ENCODE results near the gene KRT36.

Gene KRT36

GRCh38 chr17:41500131-41500911 is 10.6 kb upstream of the KRT36 start:
- no peak for DNase-seq (ENCODE audit: low read depth in 2 of 2)

GRCh38 chr17:41499714-41500113 is 10.0 kb upstream of the KRT36 start:
- no peak for DNase-seq (ENCODE audit: low read depth in 2 of 2)

- no peak for DNase-seq (ENCODE audit: low read depth in 2 of 2)
Observed at GRCh38 chr17:41498276-41498675, 8.6 kb upstream of the KRT36 start.

- peak; percentile 53 to 78 for DNase-seq (ENCODE audit: low read depth in 2 of 2)
Observed at GRCh38 chr17:41496803-41497484, 7.2 kb upstream of the KRT36 start.

- no peak for DNase-seq (ENCODE audit: low read depth in 2 of 2)
Observed at GRCh38 chr17:41494524-41494923, 4.8 kb upstream of the KRT36 start.

- DNase-seq (ENCODE audit: low read depth in 2 of 2) = no peak
Observed at GRCh38 chr17:41492771-41493170, 3.1 kb upstream of the KRT36 start.

- no peak for DNase-seq (ENCODE audit: low read depth in 2 of 2)
Observed at GRCh38 chr17:41492351-41492750, 2.6 kb upstream of the KRT36 start.

GRCh38 chr17:41491476-41491875 is 1.8 kb upstream of the KRT36 start:
- DNase-seq (ENCODE audit: low read depth in 2 of 2) = no peak

GRCh38 chr17:41490000-41490990 is 585 bp upstream of the KRT36 start:
- no peak for DNase-seq (ENCODE audit: low read depth in 2 of 2)

- peak; percentile 25 to 38 for DNase-seq (ENCODE audit: low read depth in 2 of 2)
Observed at GRCh38 chr17:41486809-41487530, 2.7 kb downstream of the KRT36 start.

GRCh38 chr17:41486316-41486715 is 3.4 kb downstream of the KRT36 start:
- no peak for DNase-seq (ENCODE audit: low read depth in 2 of 2)

GRCh38 chr17:41484920-41485904 is 4.5 kb downstream of the KRT36 start:
- no peak for DNase-seq (ENCODE audit: low read depth in 2 of 2)

- no peak for DNase-seq (ENCODE audit: low read depth in 2 of 2)
Observed at GRCh38 chr17:41483991-41484826, 5.5 kb downstream of the KRT36 start.

GRCh38 chr17:41483531-41483930 is 6.2 kb downstream of the KRT36 start:
- no peak for DNase-seq (ENCODE audit: low read depth in 2 of 2)

- DNase-seq (ENCODE audit: low read depth in 2 of 2) = no peak
Observed at GRCh38 chr17:41481036-41481435, 8.7 kb downstream of the KRT36 start, which contains the start of gene KRT35. KRT35 (minus strand) TSS chr17:41481151; CDS start chr17:41481097, 54 bp downstream.

GRCh38 chr17:41480581-41480980 is 9.1 kb downstream of the KRT36 start:
- no peak for DNase-seq (ENCODE audit: low read depth in 2 of 2)

- no peak for DNase-seq (ENCODE audit: low read depth in 2 of 2)
Observed at GRCh38 chr17:41480136-41480535, 9.6 kb downstream of the KRT36 start.

- DNase-seq (ENCODE audit: low read depth in 2 of 2) = no peak
Observed at GRCh38 chr17:41478237-41478636, 11.5 kb downstream of the KRT36 start.
